ENCODE measurements around the gene JSRP1. TPM values are rescaled to one million over a fixed set of nuclear protein-coding genes. Genes with fewer than 3 reads are reported as not detected.
"Not testable (repeated sequence)": the region's sequence is repeated elsewhere in the genome, so short reads cannot be mapped to it uniquely, and the experiment has no call there.

The JSRP1 gene
- polyA plus RNA-seq, 1 donor: 84.3 TPM

- DNase-seq (ENCODE audit: low read depth): no peak
These were observed 26.0 kb upstream of the JSRP1 start, which contains the start of gene PEAK3 for GRCh38 chr19:2282062-2282861. TSS of gene PEAK3 (minus strand) at chr19:2282175. CDS start at chr19:2280931, 1,244 bp downstream.

- DNase-seq (ENCODE audit: low read depth): not testable (repeated sequence)
These were observed 25.2 kb upstream of the JSRP1 start for GRCh38 chr19:2281265-2282061.

- no peak for DNase-seq (ENCODE audit: low read depth)
These were observed 24.5 kb upstream of the JSRP1 start for GRCh38 chr19:2280633-2281264.

GRCh38 chr19:2278459-2279158, 22.4 kb upstream of the JSRP1 start:
- no peak for DNase-seq (ENCODE audit: low read depth)

GRCh38 chr19:2277138-2277537, 20.9 kb upstream of the JSRP1 start:
- DNase-seq (ENCODE audit: low read depth): no peak

GRCh38 chr19:2276429-2276986, 20.3 kb upstream of the JSRP1 start:
- DNase-seq (ENCODE audit: low read depth): no peak

- no peak for DNase-seq (ENCODE audit: low read depth)
These were observed 19.6 kb upstream of the JSRP1 start for GRCh38 chr19:2275588-2276428.

GRCh38 chr19:2274931-2275535, 18.8 kb upstream of the JSRP1 start:
- DNase-seq (ENCODE audit: low read depth): no peak

- DNase-seq (ENCODE audit: low read depth): no peak
These were observed 18.0 kb upstream of the JSRP1 start for GRCh38 chr19:2274185-2274711.

GRCh38 chr19:2273356-2274184, 17.4 kb upstream of the JSRP1 start:
- no peak for DNase-seq (ENCODE audit: low read depth)

GRCh38 chr19:2271234-2272103, 15.3 kb upstream of the JSRP1 start:
- no peak for DNase-seq (ENCODE audit: low read depth)

GRCh38 chr19:2270423-2271233, 14.4 kb upstream of the JSRP1 start:
- peak; percentile 55 for DNase-seq (ENCODE audit: low read depth)

- DNase-seq (ENCODE audit: low read depth): no peak
These were observed 13.9 kb upstream of the JSRP1 start for GRCh38 chr19:2270157-2270422.

- DNase-seq (ENCODE audit: low read depth): peak; percentile 76
These were observed 13.3 kb upstream of the JSRP1 start for GRCh38 chr19:2269244-2270156.

- no peak for DNase-seq (ENCODE audit: low read depth)
These were observed 12.6 kb upstream of the JSRP1 start for GRCh38 chr19:2268861-2269243.

- DNase-seq (ENCODE audit: low read depth): no peak
These were observed 12.2 kb upstream of the JSRP1 start for GRCh38 chr19:2268480-2268830.

Data from forelimb muscle (tissue), 1 donor.